Muscle of arm (tissue), 14 donors: ENCODE measurements around the gene PABPC4L. TPM values are rescaled to one million over a fixed set of nuclear protein-coding genes. Genes with fewer than 3 reads are reported as not detected.
"Not testable (repeated sequence)": the region's sequence is repeated elsewhere in the genome, so short reads cannot be mapped to it uniquely, and the experiment has no call there.

Experiments
- DNase-seq: peaks from one replicate; pipeline ENCODE4 v3.0.0-alpha.2; 2013
- long read RNA-seq, 11 donors: transcript quantifications; one replicate each; lab custom pipeline, GENCODE V29; 2026
- polyA plus RNA-seq, 12 donors: library from polyadenylated mRNA; unstranded; fragments of 120-200 nt; gene quantifications; one replicate each; pipeline ENCODE4 v1.2.1, GENCODE V29; 2013; ENCODE audit not compliant: insufficient read length in 12 of 12

Gene PABPC4L
- polyA plus RNA-seq, result 10 to 100 TPM in 4 of 12 donors, 1 to 10 TPM in 7, not detected in 1; 7.5 to 15.1 (median 9.6) TPM
- long read RNA-seq, donor 1, full-length matches to known transcripts, result 2 of 2 reads
- long read RNA-seq, donor 1, partial matches to known transcripts, result 0 of 2 reads
- long read RNA-seq, donor 1, other reads (novel, unspliced or antisense), result 0 of 2 reads
- long read RNA-seq, donor 2, result 0 reads
- long read RNA-seq, donor 3, result 0 reads
- long read RNA-seq, donor 4, full-length matches to known transcripts, result 1 of 1 reads
- long read RNA-seq, donor 4, partial matches to known transcripts, result 0 of 1 reads
- long read RNA-seq, donor 4, other reads (novel, unspliced or antisense), result 0 of 1 reads
- long read RNA-seq, donor 5, full-length matches to known transcripts, result 2 of 2 reads
- long read RNA-seq, donor 5, partial matches to known transcripts, result 0 of 2 reads
- long read RNA-seq, donor 5, other reads (novel, unspliced or antisense), result 0 of 2 reads
- long read RNA-seq, donor 6, result 0 reads
- long read RNA-seq, donor 7, result 0 reads
- long read RNA-seq, donor 8, full-length matches to known transcripts, result 1 of 1 reads
- long read RNA-seq, donor 8, partial matches to known transcripts, result 0 of 1 reads
- long read RNA-seq, donor 8, other reads (novel, unspliced or antisense), result 0 of 1 reads
- long read RNA-seq, donor 9, full-length matches to known transcripts, result 1 of 1 reads
- long read RNA-seq, donor 9, partial matches to known transcripts, result 0 of 1 reads
- long read RNA-seq, donor 9, other reads (novel, unspliced or antisense), result 0 of 1 reads
- long read RNA-seq, donor 10, full-length matches to known transcripts, result 4 of 4 reads
- long read RNA-seq, donor 10, partial matches to known transcripts, result 0 of 4 reads
- long read RNA-seq, donor 10, other reads (novel, unspliced or antisense), result 0 of 4 reads
- long read RNA-seq, donor 11, result 0 reads

DNA sequence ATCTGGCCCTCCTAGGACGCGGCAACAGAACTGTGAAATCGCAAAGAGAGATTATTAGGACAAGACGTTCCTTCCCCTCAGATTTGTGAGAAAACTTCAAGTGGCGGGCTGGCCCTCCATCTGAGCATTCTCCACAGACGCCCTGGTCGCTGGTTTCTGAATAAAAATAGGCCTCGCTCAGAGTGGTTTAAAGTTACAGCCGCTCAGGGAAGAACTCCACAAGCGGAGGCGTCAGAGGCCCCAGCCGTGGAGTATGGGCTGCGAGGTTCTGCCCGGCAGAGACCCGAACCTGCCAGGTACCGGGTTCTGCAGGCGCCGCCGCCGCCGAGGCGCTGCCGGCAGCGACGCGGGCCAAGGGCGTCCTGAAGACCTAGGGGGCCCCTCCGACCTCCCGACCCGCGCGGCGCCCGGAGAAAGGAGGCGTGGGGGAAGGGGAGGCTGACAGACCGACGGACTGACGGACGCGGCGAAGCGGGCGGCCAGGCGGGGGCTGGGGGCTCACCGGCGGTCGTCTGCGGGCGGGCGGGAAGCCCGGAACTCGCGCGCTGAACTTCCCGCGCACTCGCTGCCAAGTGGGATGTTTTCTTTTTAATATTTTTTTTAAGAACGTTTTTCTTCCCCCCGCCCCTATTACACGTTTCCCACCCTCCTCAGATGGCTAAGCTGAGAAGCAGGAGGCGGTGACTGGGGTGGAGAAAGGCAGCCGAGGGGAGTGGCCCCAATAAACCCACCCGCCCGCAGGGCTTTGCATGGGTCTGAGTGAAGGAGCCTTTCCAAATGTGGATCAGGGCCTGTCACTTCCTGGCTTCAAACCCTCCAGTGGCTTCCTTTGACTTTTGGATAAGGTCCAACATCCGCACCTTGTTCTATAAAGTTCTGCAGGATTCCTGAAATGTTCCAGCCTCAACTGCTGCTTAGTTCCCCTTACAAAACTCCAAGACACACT, at the start of gene PABPC4L:
TSS of gene PABPC4L (minus strand) at position 574 of the 946 bp plus-strand sequence. CDS start 770 bp downstream, outside the sequence.
- peak; percentile 87 for DNase-seq

GRCh38 chr4:134251322-134251721, 49.7 kb upstream of the PABPC4L start:
- no peak for DNase-seq

- no peak for DNase-seq
These were observed 42.4 kb upstream of the PABPC4L start for GRCh38 chr4:134243742-134244713.

GRCh38 chr4:134219043-134219442, 17.5 kb upstream of the PABPC4L start:
- DNase-seq, result no peak

GRCh38 chr4:134216411-134216810, 14.8 kb upstream of the PABPC4L start:
- no peak for DNase-seq

- no peak for DNase-seq
These were observed 14.2 kb upstream of the PABPC4L start for GRCh38 chr4:134215620-134216344.

DNA sequence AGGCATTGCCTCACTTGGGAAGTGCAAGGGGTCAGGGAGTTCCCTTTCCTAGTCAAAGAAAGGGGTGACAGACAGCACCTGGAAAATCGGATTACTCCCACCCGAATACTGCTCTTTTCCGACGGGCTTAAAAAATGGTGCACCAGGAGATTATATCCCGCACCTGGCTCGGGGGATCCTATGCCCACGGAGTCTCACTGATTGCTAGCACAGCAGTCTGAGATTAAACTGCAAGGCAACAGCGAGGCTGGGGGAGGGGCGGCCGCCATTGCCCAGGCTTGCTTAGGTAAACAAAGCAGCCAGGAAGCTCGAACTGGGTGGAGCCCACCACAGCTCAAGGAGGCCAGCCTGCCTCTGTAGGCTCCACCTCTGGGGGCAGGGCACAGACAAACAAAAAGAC, 6.4 kb upstream of the PABPC4L start:
- DNase-seq, result not testable (repeated sequence)

GRCh38 chr4:134202166-134202956, 772 bp upstream of the PABPC4L start:
- no peak for DNase-seq

- no peak for DNase-seq
These were observed 776 bp downstream of the PABPC4L start for GRCh38 chr4:134200811-134201215.

DNA sequence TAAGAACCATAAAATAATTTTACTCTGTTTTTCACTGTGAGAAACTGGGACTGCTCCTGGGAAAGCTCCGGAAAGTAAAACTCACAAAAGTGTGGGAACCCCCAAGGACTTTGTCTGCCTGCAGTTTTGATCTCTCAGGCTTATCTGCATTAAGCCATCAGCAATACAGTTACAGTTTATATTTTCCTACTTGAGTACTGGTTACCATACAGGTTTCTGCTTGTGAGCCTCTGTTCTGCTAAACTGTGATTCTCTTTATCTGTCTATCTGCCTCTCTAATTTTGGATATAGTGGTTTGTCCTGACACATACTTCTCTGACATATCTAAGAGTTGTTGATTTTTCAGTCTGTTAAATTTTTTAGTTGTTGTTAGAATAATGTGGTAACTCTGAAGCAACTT, 11.6 kb downstream of the PABPC4L start:
- no peak for DNase-seq

DNA sequence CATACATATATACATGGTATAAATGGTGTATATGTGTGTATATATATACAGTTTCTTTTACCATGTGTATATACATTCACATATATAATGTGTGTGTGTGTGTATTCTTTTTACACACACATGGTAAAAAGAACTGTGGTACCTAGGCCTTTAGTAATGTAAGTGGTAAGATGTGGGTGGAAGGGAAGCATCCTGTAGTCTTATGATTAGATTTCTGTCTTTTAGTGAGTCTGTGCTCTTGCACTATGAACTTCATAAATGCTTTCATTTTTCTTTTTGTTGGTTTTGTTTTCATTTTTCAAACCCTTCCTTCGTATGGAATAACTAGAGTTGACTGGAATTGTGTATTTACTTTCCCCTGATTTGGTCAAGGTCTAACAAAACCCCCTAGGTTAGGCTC, 12.1 kb downstream of the PABPC4L start:
- no peak for DNase-seq

GRCh38 chr4:134178706-134179105, 22.9 kb downstream of the PABPC4L start:
- DNase-seq, result no peak

DNA sequence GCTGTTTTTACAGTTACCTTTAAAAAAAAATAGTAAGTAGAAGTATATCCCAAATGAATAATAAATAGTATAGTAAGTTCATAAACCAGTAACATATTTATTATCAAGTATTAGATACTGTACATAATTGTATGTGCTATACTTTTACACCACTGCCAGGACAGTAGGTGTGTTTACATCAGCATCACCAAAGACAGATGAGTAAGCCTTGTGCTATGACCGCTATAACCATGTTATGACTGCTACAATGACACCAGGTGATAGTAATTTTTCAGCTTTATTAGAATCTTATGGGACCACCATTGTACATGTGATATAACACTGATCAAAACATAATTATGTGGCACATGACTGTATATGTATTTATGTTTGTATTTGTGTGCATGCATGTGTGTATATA, 27.3 kb downstream of the PABPC4L start:
- DNase-seq, result no peak

- no peak for DNase-seq
These were observed 41.4 kb downstream of the PABPC4L start for GRCh38 chr4:134160211-134160610.

GRCh38 chr4:134154097-134154496, 47.5 kb downstream of the PABPC4L start:
- DNase-seq, result no peak

DNA sequence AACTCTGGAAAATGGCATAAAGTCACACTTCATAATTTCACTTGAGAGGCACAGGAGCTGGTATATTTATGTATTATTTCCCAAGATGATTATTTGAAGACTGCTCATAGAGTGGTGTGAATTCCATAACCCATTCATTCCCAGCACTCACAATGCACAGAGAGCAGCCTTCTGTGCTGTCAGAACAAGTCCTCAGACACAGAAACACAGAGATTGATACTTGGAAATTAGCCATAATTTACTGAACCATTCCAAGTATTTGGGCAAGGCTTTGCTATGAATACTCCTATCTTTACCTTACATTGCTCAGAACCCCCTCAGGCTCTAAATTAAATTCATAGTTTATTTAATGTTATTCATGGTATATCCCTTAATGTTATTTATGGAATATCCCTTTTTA, 53.6 kb downstream of the PABPC4L start:
- no peak for DNase-seq
